Measurements from ENCODE around the gene DNAH1.

- TF ChIP-seq CTCF (IDR thresholded peaks at IDR 0.05) (no peak), POLR2AphosphoS5 (IDR thresholded peaks at IDR 0.05) (no peak)
Measured at GRCh38 chr3:52395503-52395865, 79.4 kb downstream of the DNAH1 start.

All from gastroesophageal sphincter (tissue), 3 donors.